GM21737 (cell line): ENCODE results near the gene ANTXR1.

ENCODE experiments used
- ATAC-seq: cut with Tn5 transposase; IDR thresholded peaks from one replicate; pipeline ENCODE4 v1.9.1; 2021; ENCODE audit warnings: mild to moderate bottlenecking, moderate library complexity; ENCODE audit not compliant: unreplicated experiment

Gene ANTXR1

GRCh38 chr2:69032336-69032735, 19.4 kb downstream of the ANTXR1 start:
- no peak for ATAC-seq

GRCh38 chr2:69033461-69034095, 20.6 kb downstream of the ANTXR1 start:
- ATAC-seq = no peak

- no peak for ATAC-seq
These were observed 21.1 kb downstream of the ANTXR1 start for GRCh38 chr2:69034122-69034521.

GRCh38 chr2:69034845-69035244, 21.9 kb downstream of the ANTXR1 start:
- no peak for ATAC-seq

GRCh38 chr2:69036926-69037325, 23.9 kb downstream of the ANTXR1 start:
- ATAC-seq = no peak

GRCh38 chr2:69041214-69041613, 28.2 kb downstream of the ANTXR1 start:
- no peak for ATAC-seq

GRCh38 chr2:69043736-69044400, 30.9 kb downstream of the ANTXR1 start:
- ATAC-seq = no peak

- ATAC-seq = no peak
These were observed 33.3 kb downstream of the ANTXR1 start for GRCh38 chr2:69046221-69046662.

- no peak for ATAC-seq
These were observed 34.7 kb downstream of the ANTXR1 start for GRCh38 chr2:69047625-69048145.

GRCh38 chr2:69050802-69051201, 37.8 kb downstream of the ANTXR1 start:
- ATAC-seq = no peak

GRCh38 chr2:69053416-69053965, 40.5 kb downstream of the ANTXR1 start:
- no peak for ATAC-seq

- ATAC-seq = no peak
These were observed 41.5 kb downstream of the ANTXR1 start for GRCh38 chr2:69054431-69054830.

GRCh38 chr2:69055688-69056470, 42.9 kb downstream of the ANTXR1 start:
- ATAC-seq = no peak

- no peak for ATAC-seq
These were observed 44.7 kb downstream of the ANTXR1 start for GRCh38 chr2:69057660-69058059.

- ATAC-seq = no peak
These were observed 46.8 kb downstream of the ANTXR1 start for GRCh38 chr2:69059731-69060290.

GRCh38 chr2:69060938-69061501, 48.0 kb downstream of the ANTXR1 start:
- no peak for ATAC-seq

GRCh38 chr2:69061525-69061924, 48.5 kb downstream of the ANTXR1 start:
- ATAC-seq = no peak

- no peak for ATAC-seq
These were observed 49.5 kb downstream of the ANTXR1 start for GRCh38 chr2:69062307-69062962.

GRCh38 chr2:69065735-69066336, 52.9 kb downstream of the ANTXR1 start:
- no peak for ATAC-seq
